MM.1S (cell line): ENCODE results near the gene ZSWIM4.
A peak's percentile ranks its signal among the peaks of the same experiment; 100 is the strongest.

Experiments used
- DNase-seq: peaks from one replicate; pipeline ENCODE4 v3.0.0-alpha.2; 2015
- H2AFZ ChIP-seq: fragments of 300-600 bp; sonication (generic); 2 replicates; pipeline ENCODE4 v1.6.0; 2016; ENCODE audit warnings: antibody characterized with exemption, low read length
- H3F3A ChIP-seq: fragments of 300-600 bp; sonication (generic); 2 replicates; pipeline ENCODE4 v1.6.1; 2016; ENCODE audit warnings: mild to moderate bottlenecking, antibody characterized with exemption, low read length, moderate library complexity, mixed read lengths; ENCODE audit not compliant: insufficient read depth
- H3K27ac ChIP-seq: fragments of 300-600 bp; sonication (generic); 2 replicates; pipeline ENCODE4 v1.5.1; 2016; ENCODE audit warnings: mild to moderate bottlenecking, low read length
- H3K27me3 ChIP-seq: fragments of 300-600 bp; sonication (generic); replicated peaks from 2 replicates; pipeline ENCODE4 v1.6.0; 2016; ENCODE audit warnings: low read length; ENCODE audit not compliant: insufficient read depth
- H3K36me3 ChIP-seq: fragments of 300-600 bp; sonication (generic); replicated peaks from 2 replicates; pipeline ENCODE4 v1.6.1; 2016; ENCODE audit warnings: mild to moderate bottlenecking, low read length, mixed read lengths; ENCODE audit not compliant: insufficient read depth
- H3K4me1 ChIP-seq: fragments of 300-600 bp; sonication (generic); 2 replicates; pipeline ENCODE4 v1.6.1; 2016; ENCODE audit warnings: low read length, mixed read lengths
- H3K4me2 ChIP-seq: fragments of 300-600 bp; sonication (generic); 2 replicates; pipeline ENCODE4 v1.6.0; 2016; ENCODE audit warnings: low read depth, low read length
- H3K4me3 ChIP-seq: fragments of 300-600 bp; sonication (generic); 2 replicates; pipeline ENCODE4 v1.5.1; 2016; ENCODE audit warnings: low read length, mixed read lengths
- H3K79me2 ChIP-seq: fragments of 300-600 bp; sonication (generic); 2 replicates; pipeline ENCODE4 v1.6.1; 2016; ENCODE audit warnings: mixed run types, low read length, mixed read lengths
- H3K9ac ChIP-seq: fragments of 300-600 bp; sonication (generic); 2 replicates; pipeline ENCODE4 v1.6.1; 2016; ENCODE audit warnings: low read length, mixed read lengths
- H3K9me2 ChIP-seq: fragments of 300-600 bp; sonication (generic); replicated peaks from 2 replicates; pipeline ENCODE4 v1.6.1; 2016; ENCODE audit warnings: mild to moderate bottlenecking, low read length, mixed read lengths; ENCODE audit not compliant: insufficient read depth
- H3K9me3 ChIP-seq: fragments of 300-600 bp; sonication (generic); replicated peaks from 2 replicates; pipeline ENCODE4 v1.6.1; 2016; ENCODE audit warnings: mild to moderate bottlenecking, low read length, mixed read lengths; ENCODE audit not compliant: insufficient read depth
- H4K20me1 ChIP-seq: fragments of 300-600 bp; sonication (generic); 2 replicates; pipeline ENCODE4 v1.6.1; 2016; ENCODE audit warnings: mild to moderate bottlenecking, low read length, moderate library complexity, mixed read lengths; ENCODE audit not compliant: insufficient read depth
- EZH2 ChIP-seq: fragments of 300-600 bp; sonication (generic); optimal IDR thresholded peaks from 2 replicates; pipeline ENCODE3; 2017; ENCODE audit warnings: low read depth, mild to moderate bottlenecking, antibody characterized with exemption, low read length, mixed read lengths
- EZH2phosphoT487 ChIP-seq: fragments of 300-600 bp; sonication (generic); IDR thresholded peaks from 2 replicates; pipeline ENCODE4 v1.6.1; 2018; ENCODE audit warnings: antibody characterized with exemption, low read length
- TF ChIP-seq, protein P1 (sequence below): fragments of 300-600 bp; sonication (generic); IDR thresholded peaks from 2 replicates; pipeline ENCODE4 v1.5.1; 2016; ENCODE audit warnings: antibody characterized with exemption, low read length, mixed read lengths

Gene ZSWIM4

DNA sequence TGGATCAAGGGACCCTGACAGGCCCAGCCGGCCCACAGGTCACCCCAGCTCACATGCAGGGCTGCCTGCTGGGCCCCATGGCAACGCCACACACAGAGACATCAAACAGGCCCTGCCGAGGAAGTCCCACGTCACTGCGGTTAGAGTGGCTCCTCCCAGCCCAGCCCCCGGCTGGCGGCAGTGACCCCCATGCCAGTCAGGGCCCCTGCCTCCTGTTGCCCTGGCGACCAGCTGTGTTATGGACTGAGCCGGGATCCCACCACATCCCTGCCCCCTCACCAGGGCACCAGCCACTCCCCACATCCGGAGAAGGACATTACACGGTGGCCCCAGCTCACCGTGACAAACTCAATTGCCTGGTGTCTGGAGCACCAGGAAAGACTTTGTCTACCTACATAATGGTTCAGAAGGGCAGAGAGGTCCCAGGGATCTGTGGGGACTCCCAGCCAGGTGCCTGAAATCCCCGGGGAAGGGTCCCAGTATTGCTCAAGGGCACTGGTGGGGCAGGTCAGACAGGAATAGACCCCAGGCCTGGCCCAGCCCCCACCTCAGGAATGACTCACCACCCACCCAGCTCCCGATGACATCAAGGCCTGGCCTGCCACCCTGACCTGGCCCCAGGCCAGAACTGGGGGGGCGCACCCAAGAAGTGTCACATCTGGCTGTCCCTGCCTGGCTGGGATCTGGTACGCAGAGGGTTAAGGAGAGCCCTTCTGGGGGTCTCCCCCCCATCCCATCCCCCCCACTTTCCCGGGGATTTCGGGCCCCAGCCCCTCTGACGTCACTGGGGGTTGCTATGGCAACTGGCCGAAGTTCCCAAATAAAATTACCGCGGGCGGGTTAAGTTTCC is 51.5 kb downstream of the ZSWIM4 start:
- Histone ChIP-seq H3K4me3 (peak overlapping the region; percentile 75), H3K9me2 (no peaks in the 10 kb centered on the region), H3F3A (peaks cover 23% of the 10 kb centered on the region), H3K9ac (peak overlapping the region; percentile 99), H3K27ac (peak overlapping the region; percentile 100), H3K4me2 (peak overlapping the region; percentile 98), H3K36me3 (no peaks in the 10 kb centered on the region), H3K9me3 (no peaks in the 10 kb centered on the region), H4K20me1 (no peaks in the 10 kb centered on the region), H3K79me2 (peaks cover 8% of the 10 kb centered on the region), H2AFZ (no peak overlapping the region), H3K4me1 (peaks cover 22% of the 10 kb centered on the region), H3K27me3 (no peaks in the 10 kb centered on the region)
- TF ChIP-seq, protein P1, sequence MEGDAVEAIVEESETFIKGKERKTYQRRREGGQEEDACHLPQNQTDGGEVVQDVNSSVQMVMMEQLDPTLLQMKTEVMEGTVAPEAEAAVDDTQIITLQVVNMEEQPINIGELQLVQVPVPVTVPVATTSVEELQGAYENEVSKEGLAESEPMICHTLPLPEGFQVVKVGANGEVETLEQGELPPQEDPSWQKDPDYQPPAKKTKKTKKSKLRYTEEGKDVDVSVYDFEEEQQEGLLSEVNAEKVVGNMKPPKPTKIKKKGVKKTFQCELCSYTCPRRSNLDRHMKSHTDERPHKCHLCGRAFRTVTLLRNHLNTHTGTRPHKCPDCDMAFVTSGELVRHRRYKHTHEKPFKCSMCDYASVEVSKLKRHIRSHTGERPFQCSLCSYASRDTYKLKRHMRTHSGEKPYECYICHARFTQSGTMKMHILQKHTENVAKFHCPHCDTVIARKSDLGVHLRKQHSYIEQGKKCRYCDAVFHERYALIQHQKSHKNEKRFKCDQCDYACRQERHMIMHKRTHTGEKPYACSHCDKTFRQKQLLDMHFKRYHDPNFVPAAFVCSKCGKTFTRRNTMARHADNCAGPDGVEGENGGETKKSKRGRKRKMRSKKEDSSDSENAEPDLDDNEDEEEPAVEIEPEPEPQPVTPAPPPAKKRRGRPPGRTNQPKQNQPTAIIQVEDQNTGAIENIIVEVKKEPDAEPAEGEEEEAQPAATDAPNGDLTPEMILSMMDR: no peak
- TF ChIP-seq EZH2phosphoT487 (no peak), EZH2 (no peak)
- DNase-seq: peak; percentile 91

DNA sequence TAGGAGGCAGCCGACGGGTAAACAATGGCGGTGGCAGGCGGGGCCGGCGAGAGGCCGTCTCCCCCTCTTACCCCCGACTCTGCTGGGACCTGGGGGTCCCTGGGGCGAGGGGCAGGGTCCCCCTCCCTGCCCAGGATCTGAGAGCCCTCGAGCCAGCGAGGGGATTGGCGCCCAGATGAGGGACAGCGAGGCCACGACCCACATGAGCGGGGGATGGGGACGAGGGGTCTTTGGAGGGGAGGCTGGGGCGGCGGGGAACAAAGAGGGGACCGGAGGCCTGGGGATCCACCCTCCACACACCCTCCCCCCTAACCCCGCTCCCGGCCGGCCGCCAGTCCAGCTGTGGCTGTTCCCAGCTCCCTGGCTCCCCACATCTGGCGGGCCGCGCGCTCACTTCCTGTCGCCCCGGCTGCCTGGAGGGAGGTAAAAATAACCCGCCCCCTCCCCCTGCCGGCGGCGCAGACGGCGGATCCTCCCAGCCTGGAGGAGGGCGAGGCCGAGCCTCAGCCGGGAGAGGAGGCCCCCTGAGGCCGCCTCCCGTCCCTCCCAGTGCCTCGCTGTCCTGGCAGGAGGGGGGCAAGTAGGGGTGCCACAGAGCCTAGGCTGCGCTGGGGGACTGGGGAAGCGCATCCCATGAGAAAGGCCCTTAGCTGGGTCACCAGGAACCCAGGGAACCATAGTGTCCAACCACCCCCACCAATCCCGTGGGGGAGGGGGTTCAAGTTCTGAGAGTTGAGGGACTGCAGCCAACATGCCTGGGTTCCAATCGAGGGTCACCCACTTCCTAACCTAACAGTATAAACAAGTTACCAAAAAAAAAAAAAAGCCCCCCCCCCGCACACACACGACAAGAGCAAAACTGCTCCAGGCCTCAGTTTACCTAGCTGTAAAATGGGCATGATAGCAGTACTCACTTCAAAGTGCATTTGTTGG is 52.4 kb downstream of the ZSWIM4 start:
- H2AFZ ChIP-seq: peak overlapping the region; percentile 41

DNA sequence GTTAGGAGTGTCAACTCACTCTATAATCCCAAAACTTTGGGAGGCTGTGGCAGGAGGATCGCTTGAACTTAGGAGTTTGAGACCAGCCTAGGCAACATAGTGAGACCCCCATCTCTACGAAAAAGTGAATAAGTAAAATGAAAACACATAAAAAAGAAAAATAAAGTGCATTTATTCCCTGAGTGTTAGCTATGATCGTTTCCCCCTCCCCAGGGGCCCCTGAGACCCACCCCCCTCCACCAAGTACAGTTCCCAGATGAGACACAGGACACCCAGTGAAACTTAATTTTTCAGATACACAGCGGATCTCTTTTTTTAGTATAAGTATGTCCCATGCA is 53.1 kb downstream of the ZSWIM4 start:
- Histone ChIP-seq H3K4me2 (no peak overlapping the region), H3K4me1 (peaks cover 18% of the 10 kb centered on the region)

More for the DNA sequence above, 52.4 kb downstream of the ZSWIM4 start:
- TF ChIP-seq, protein P1: no peak
- no peak for TF ChIP-seq EZH2
- TF ChIP-seq EZH2phosphoT487: no peak
- DNase-seq: peak; percentile 70
- Histone ChIP-seq H3K27me3 (no peaks in the 10 kb centered on the region), H3K9ac (peak overlapping the region; percentile 99), H3K9me2 (no peaks in the 10 kb centered on the region), H3K4me2 (peak overlapping the region; percentile 98), H3K9me3 (no peaks in the 10 kb centered on the region), H3K79me2 (no peaks in the 10 kb centered on the region; the same call in 1 of the 2 replicates), H3K27ac (peak overlapping the region; percentile 100), H3K36me3 (no peaks in the 10 kb centered on the region), H3F3A (peaks cover 23% of the 10 kb centered on the region), H3K4me1 (peaks cover 22% of the 10 kb centered on the region), H4K20me1 (no peaks in the 10 kb centered on the region), H3K4me3 (peak overlapping the region; percentile 75)

More for the DNA sequence above, 53.1 kb downstream of the ZSWIM4 start:
- H3K4me3 ChIP-seq: no peak overlapping the region
- H3K9ac ChIP-seq: no peak overlapping the region; the same call in 1 of the 2 replicates
- TF ChIP-seq EZH2phosphoT487 (no peak), EZH2 (no peak)
- TF ChIP-seq, protein P1: no peak
- no peak overlapping the region for H2AFZ ChIP-seq
- H3K36me3 ChIP-seq: no peaks in the 10 kb centered on the region
- peaks cover 23% of the 10 kb centered on the region for H3F3A ChIP-seq
- H3K79me2 ChIP-seq: no peaks in the 10 kb centered on the region
- H3K27me3 ChIP-seq: no peaks in the 10 kb centered on the region
- no peaks in the 10 kb centered on the region for H4K20me1 ChIP-seq
- no peaks in the 10 kb centered on the region for H3K9me2 ChIP-seq
- H3K9me3 ChIP-seq: no peaks in the 10 kb centered on the region
- no peak overlapping the region for H3K27ac ChIP-seq
- no peak for DNase-seq
